Neutrophil (primary cell): ENCODE results near the gene LSM11.

Experiments used
- H3K27ac ChIP-seq: fragments of 200-600 bp; sonication (generic); 2 replicates; pipeline ENCODE4 v1.5.1; 2016; ENCODE audit warnings: mild to moderate bottlenecking, moderate library complexity
- H3K27me3 ChIP-seq: fragments of 200-600 bp; sonication (generic); 2 replicates; pipeline ENCODE4 v1.6.0; 2016; ENCODE audit warnings: mild to moderate bottlenecking
- H3K36me3 ChIP-seq: fragments of 200-600 bp; sonication (generic); 2 replicates; pipeline ENCODE4 v1.5.1; 2017
- H3K4me1 ChIP-seq, 2 experiments: fragments of 200-600 bp in 1 of 2; sonication (generic) in 1 of 2; 1 replicate in 1 of 2; 2 replicates in 1 of 2; pipeline versions ENCODE4 v1.5.1 to v1.6.1; 2013 to 2016; ENCODE audit warnings: low read depth in 1 of 2, low read length in 1 of 2, mild to moderate bottlenecking in 1 of 2, moderate library complexity in 1 of 2; ENCODE audit not compliant: control insufficient read depth in 1 of 2, insufficient read depth in 1 of 2
- H3K4me3 ChIP-seq, 2 experiments: fragments of 200-600 bp in 1 of 2; sonication (generic) in 1 of 2; 1 replicate in 1 of 2; 2 replicates in 1 of 2; pipeline ENCODE4 v1.5.1; 2013 to 2016; ENCODE audit warnings: low read depth in 1 of 2, low read length in 1 of 2, mild to moderate bottlenecking in 1 of 2, moderate library complexity in 1 of 2
- H3K9me3 ChIP-seq: fragments of 200-600 bp; sonication (generic); 2 replicates; pipeline ENCODE4 v1.5.1; 2016
- CTCF ChIP-seq: fragments of 200-600 bp; sonication (generic); IDR thresholded peaks from 2 replicates; pipeline ENCODE4 v1.5.1; 2016; ENCODE audit warnings: antibody characterized with exemption

The LSM11 gene

GRCh38 chr5:157800137-157800536, 56.6 kb downstream of the LSM11 start:
- Histone ChIP-seq H3K4me3 (no peak overlapping the region), H3K27me3 (no peaks in the 10 kb centered on the region), H3K9me3 (no peaks in the 10 kb centered on the region), H3K27ac (no peak overlapping the region), H3K36me3 (peaks cover 68% of the 10 kb centered on the region), H3K4me1 (peaks cover 8 to 12% of the 10 kb centered on the region in 2 experiments)
- TF ChIP-seq CTCF = no peak

- Histone ChIP-seq H3K27me3 (no peaks in the 10 kb centered on the region), H3K27ac (no peak overlapping the region), H3K4me1 (peaks cover 8 to 12% of the 10 kb centered on the region in 2 experiments), H3K4me3 (no peak overlapping the region), H3K9me3 (no peaks in the 10 kb centered on the region), H3K36me3 (peaks cover 66% of the 10 kb centered on the region)
- no peak for TF ChIP-seq CTCF
Observed at GRCh38 chr5:157802736-157803135, 59.2 kb downstream of the LSM11 start.

- Histone ChIP-seq H3K9me3 (no peaks in the 10 kb centered on the region), H3K36me3 (peaks cover 85% of the 10 kb centered on the region), H3K4me1 (no peaks in the 10 kb centered on the region), H3K4me3 (no peak overlapping the region), H3K27me3 (no peaks in the 10 kb centered on the region), H3K27ac (no peak overlapping the region)
- no peak for TF ChIP-seq CTCF
Observed at GRCh38 chr5:157808043-157808442, 64.5 kb downstream of the LSM11 start.
